Measurements from ENCODE around the gene MAGEB6. TPM values are rescaled to one million over a fixed set of nuclear protein-coding genes. Genes with fewer than 3 reads are reported as not detected.
"Not testable (repeated sequence)": the region's sequence is repeated elsewhere in the genome, so short reads cannot be mapped to it uniquely, and the experiment has no call there.

The MAGEB6 gene, protein sequence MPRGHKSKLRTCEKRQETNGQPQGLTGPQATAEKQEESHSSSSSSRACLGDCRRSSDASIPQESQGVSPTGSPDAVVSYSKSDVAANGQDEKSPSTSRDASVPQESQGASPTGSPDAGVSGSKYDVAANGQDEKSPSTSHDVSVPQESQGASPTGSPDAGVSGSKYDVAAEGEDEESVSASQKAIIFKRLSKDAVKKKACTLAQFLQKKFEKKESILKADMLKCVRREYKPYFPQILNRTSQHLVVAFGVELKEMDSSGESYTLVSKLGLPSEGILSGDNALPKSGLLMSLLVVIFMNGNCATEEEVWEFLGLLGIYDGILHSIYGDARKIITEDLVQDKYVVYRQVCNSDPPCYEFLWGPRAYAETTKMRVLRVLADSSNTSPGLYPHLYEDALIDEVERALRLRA
- total RNA-seq, result not detected

DNA sequence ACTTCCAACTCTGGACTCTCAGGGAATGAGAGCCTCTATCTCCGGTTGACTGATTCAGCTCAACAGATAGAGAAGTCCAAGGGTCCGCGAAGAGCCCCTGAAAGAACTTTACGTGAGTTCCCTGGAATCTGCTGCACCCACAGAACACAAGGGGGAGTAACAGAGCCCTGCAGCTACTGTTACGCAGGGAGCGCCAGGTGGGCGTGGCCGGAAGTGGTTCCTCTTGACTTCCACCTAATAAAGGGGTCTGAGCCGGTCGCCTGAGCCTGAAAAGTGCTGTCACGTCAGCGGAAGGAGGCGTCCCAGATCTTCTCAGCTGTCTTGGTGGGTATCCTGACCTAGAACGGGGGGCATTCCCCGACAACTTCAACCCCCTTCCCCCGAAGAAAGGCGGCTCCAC lies at the start of gene MAGEB6:
TSS of gene MAGEB6 (plus strand) at position 237 of the 400 bp plus-strand sequence. CDS start 1,407 bp downstream, outside the sequence.
- ATAC-seq (no peak), DNase-seq (ENCODE audit: low spot score) (no peak)

DNA sequence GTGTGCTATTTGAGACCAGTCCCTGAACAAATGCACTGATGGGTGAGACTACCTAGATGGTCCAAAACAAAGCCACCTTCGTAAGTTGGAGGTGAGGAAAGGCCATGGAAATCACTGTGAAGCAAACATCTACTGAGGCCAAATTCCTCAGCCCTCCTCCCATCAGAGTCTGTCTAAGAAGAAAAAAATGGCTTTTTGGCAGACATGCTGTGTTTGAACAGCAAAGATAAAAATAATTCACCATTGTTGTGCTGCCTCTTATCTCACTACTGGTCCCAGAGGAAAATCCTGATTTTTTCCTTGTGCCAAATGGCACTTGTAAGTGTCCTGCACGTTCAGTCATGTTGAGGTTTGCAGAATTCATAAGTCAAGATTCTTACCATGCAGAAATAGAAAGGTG lies 46.2 kb upstream of the MAGEB6 start:
- DNase-seq (ENCODE audit: low spot score) (no peak), ATAC-seq (no peak)

DNA sequence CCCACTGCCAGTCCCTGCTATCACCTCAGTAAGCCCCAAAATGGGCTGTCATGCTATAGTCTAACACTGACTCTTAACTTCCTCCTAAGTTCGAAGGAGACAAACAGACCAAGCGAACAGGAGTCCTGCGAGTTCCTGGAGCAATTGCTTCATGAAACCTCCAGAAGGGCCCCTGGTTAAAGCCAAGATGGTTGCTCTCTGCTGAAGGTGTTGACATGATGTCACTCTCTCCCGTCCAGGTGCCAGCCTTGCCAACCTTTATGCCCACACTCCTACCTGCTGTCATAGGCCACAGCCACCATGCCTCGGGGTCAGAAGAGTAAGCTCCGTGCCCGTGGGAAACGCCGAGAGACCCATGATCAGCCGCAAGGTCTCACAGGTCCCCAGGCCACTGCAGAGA lies 31.9 kb upstream of the MAGEB6 start, which contains the start of gene MAGEB6B:
TSS of gene MAGEB6B (plus strand) at position 301 of the 400 bp plus-strand sequence. CDS start at position 301, 0 bp downstream.
- DNase-seq (ENCODE audit: low spot score) (no peak), ATAC-seq (no peak)

DNA sequence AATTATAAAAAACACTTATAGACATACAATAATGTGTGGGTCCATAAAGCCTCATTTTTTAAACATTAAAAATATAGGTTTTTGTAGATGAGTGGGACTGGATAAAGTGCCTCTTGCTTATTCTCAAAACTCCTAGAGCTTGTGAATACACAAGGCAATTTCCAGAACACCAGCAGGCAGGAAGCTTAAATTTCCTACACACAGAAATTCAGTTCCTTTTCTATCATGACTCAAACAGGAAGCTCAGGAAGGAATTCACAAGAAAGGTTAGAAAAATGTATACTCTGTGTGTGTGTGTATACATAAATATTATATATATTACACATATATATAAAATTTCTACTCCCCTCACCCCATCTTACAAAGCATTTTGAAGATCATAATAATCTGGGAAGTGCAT lies 11.3 kb downstream of the MAGEB6 start:
- no peak for DNase-seq (ENCODE audit: low spot score)
- ATAC-seq, result no peak

DNA sequence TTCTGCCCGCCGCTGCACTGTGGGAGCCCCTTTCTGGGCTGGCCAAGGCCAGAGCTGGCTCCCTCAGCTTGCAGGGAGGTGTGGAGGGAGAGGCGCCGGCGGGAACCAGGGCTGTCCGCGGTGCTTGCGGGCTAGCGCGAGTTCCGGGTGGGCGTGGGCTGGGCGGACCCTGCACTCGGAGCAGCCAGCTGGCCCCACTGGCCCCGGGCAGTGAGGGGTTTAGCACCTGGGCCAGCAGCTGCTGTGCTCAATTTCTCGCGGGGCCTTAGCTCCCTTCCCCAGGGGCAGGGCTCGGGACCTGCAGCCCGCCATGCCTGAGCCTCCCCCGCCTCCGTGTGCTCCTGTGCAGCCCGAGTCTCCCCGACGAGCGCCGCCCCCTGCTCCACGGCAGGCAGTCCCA lies 12.5 kb downstream of the MAGEB6 start:
- not testable (repeated sequence) for ATAC-seq; DNase-seq (ENCODE audit: low spot score)

DNA sequence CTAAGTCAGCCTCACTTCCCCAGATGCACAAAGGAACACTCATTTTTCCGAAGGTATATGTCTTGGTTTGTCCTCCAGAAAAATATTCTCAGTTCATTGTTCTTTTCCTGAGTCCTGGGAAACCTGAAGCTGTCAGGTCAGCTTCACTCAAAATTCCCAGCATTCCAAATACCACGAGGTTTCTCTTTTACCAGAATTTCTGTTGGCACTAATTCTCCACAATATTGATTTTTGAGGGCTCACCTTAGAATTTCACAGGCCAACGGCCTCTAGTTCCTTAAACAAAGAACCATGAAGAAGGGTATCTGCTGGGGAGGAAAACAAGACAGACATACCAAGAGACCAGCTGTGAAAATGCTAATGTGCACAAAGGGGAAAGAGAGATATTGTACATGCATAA lies 15.8 kb downstream of the MAGEB6 start:
- DNase-seq (ENCODE audit: low spot score), result no peak
- ATAC-seq, result no peak

DNA sequence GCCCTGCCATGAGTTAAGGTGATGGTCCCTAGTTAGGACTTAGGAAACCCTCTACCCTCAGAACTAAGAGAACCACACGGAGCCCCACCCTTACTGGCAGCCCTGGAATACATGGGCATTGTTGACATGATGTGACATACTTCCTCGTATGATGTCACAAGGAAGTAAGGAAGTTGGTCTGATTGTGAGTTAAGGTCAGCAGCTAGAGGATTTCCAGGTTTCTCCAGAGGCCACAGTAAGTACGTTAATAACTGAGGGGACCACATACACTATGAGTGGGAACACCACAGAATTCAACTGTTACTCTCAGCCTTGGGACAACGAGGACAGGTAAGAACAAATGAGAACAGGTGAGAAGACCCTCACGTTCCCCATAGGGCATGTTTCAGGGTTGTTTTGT lies 23.6 kb downstream of the MAGEB6 start, which contains the start of gene MAGEB5:
TSS of gene MAGEB5 (plus strand) at position 301 of the 400 bp plus-strand sequence. CDS start 1,133 bp downstream, outside the sequence.
- ATAC-seq (no peak), DNase-seq (ENCODE audit: low spot score) (no peak)

DNA sequence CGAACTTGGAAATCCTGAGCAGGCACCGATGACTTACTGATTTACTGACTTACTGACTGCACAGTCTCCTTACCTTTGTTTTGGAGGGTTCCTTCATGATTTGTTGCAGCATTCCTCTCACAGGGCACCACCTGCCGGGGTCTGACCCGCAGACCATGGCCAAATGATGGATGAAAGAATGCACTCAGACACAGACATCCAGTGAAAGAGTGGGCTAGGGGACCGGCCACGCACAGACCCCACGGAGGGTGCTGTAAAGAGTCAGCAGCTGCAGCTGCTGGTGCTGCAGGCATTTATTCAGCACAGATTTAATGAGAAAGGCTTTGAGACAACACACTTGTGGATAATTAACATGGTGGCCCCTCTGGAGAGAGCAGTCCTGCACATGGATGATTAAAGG lies 27.1 kb downstream of the MAGEB6 start:
- no peak for DNase-seq (ENCODE audit: low spot score)
- ATAC-seq, result no peak

DNA sequence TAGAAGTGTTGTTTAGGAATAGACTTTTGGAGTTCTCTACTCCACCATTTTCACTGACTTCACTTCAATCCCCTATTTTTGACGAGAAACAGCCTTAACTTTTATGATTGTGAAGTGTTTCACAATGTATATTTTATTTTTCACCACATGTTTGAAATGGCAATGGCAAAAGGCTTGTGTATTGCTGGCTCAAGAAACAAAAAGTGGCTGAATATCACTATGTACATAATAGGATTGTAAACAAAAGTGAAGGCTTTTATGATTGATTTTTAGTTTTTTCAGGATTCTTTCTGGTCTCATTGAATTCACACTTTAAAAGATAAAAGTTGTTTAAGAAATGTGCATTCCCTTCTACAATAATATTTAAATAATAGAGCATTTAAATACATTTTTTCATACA lies 41.9 kb downstream of the MAGEB6 start:
- ATAC-seq (no peak), DNase-seq (ENCODE audit: low spot score) (no peak)

Other genes with a start within 250 kb of the MAGEB6 start
- gene MAGEB18, start 54.1 kb upstream of the MAGEB6 start, total RNA-seq, result not detected
- not detected for gene MAGEB6B, start 31.8 kb upstream of the MAGEB6 start, total RNA-seq
- not detected for gene MAGEB5, start 23.7 kb downstream of the MAGEB6 start, total RNA-seq